Hepatocyte (in vitro differentiated cells): ENCODE data around the gene ABR.

Source experiments
- CTCF ChIP-seq: fragments of 200-600 bp; sonication (generic); IDR thresholded peaks from 2 replicates; pipeline ENCODE4 v1.5.1; 2016; ENCODE audit warnings: antibody characterized with exemption, mild to moderate bottlenecking; ENCODE audit not compliant: poor library complexity
- EZH2 ChIP-seq: fragments of 200-600 bp; sonication (generic); IDR thresholded peaks from 2 replicates; pipeline ENCODE4 v1.6.1; 2016; ENCODE audit warnings: antibody characterized with exemption, mild to moderate bottlenecking, borderline replicate concordance

DNA sequence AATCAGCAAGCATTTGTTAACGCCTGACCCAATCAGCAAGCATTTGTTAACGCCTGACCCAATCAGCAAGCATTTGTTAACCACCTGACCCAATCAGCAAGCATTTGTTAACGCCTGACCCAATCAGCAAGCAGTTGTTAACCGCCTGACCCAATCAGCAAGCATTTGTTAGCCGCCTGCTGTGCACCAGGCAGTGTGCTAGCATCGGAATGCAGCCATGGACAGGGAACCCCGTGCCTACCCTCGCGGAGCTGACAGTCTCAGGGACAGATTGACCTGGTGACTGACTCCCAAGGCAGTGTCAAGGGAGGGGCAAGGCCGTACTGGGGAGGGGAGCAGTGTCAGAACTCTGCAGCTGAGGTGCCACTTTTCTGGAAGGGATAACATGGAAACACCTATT, 66.9 kb downstream of the ABR start:
- TF ChIP-seq CTCF, result no peak
- no peak for TF ChIP-seq EZH2
